Stomach (tissue), 4 donors: ENCODE measurements around the gene IGFBP4.

Source experiments
- CTCF ChIP-seq, 7 experiments: fragments of 450-650 bp in 4 of 7; fragments of 200-600 bp in 3 of 7; sonication (generic) in 3 of 7; IDR thresholded peaks; one replicate each; pipeline ENCODE4 v1.5.1; 2016 to 2019; ENCODE audit warnings: antibody characterized with exemption in 7 of 7, control low read depth in 2 of 7, mild to moderate bottlenecking in 1 of 7
- POLR2A ChIP-seq, 4 donors: fragments of 450-650 bp; IDR thresholded peaks; one replicate each; pipeline ENCODE4 v1.6.1; 2016; ENCODE audit warnings: antibody characterized with exemption in 4 of 4, control low read depth in 2 of 4, mild to moderate bottlenecking in 1 of 4, moderate library complexity in 1 of 4

GRCh38 chr17:40503154-40503553 is 59.9 kb downstream of the IGFBP4 start:
- TF ChIP-seq CTCF (IDR thresholded peaks at IDR 0.05): no peak
- TF ChIP-seq POLR2A (IDR thresholded peaks at IDR 0.05): no peak
